Measurements from ENCODE around the gene MYH11.

Gene MYH11
- 0 reads per million in 2 donors for total RNA-seq

GRCh38 chr16:15856901-15857698, at the start of gene MYH11:
TSS of gene MYH11 (minus strand) at chr16:15857028. CDS start at chr16:15838252, 18,776 bp downstream.
- DNase-seq, result peak in 1 of 5 experiments; percentile 20

- no peak for DNase-seq
Observed at GRCh38 chr16:15906439-15906838, 49.6 kb upstream of the MYH11 start.

GRCh38 chr16:15903960-15904359, 47.1 kb upstream of the MYH11 start:
- DNase-seq, result no peak

- no peak for DNase-seq
Observed at GRCh38 chr16:15900901-15901500, 44.2 kb upstream of the MYH11 start.

- DNase-seq, result no peak
Observed at GRCh38 chr16:15900357-15900756, 43.5 kb upstream of the MYH11 start.

GRCh38 chr16:15899538-15900100, 42.8 kb upstream of the MYH11 start:
- peak in 2 of 5 experiments; percentile 7 to 83 for DNase-seq

GRCh38 chr16:15898654-15899053, 41.8 kb upstream of the MYH11 start:
- no peak for DNase-seq

- DNase-seq, result peak in 1 of 5 experiments; percentile 86
Observed at GRCh38 chr16:15897834-15898254, 41.0 kb upstream of the MYH11 start.

GRCh38 chr16:15897121-15897780, 40.4 kb upstream of the MYH11 start:
- no peak for DNase-seq

- DNase-seq, result peak in 1 of 5 experiments; percentile 75
Observed at GRCh38 chr16:15894571-15895374, 37.9 kb upstream of the MYH11 start.

GRCh38 chr16:15891508-15891907, 34.7 kb upstream of the MYH11 start:
- no peak for DNase-seq

GRCh38 chr16:15888072-15888976, 31.5 kb upstream of the MYH11 start, which contains the start of gene CEP20:
TSS of gene CEP20 (minus strand) at chr16:15888603. CDS start at chr16:15888585, 18 bp downstream.
- peak; percentile 98 to 100 (median 100) for DNase-seq

GRCh38 chr16:15887283-15887682, 30.5 kb upstream of the MYH11 start:
- DNase-seq, result no peak

GRCh38 chr16:15886078-15886477, 29.2 kb upstream of the MYH11 start:
- no peak for DNase-seq

GRCh38 chr16:15885560-15886001, 28.8 kb upstream of the MYH11 start:
- no peak for DNase-seq

GRCh38 chr16:15882563-15882962, 25.7 kb upstream of the MYH11 start:
- no peak for DNase-seq

GRCh38 chr16:15881794-15882379, 25.1 kb upstream of the MYH11 start:
- no peak for DNase-seq

- DNase-seq, result no peak
Observed at GRCh38 chr16:15880434-15881308, 23.8 kb upstream of the MYH11 start.

- peak in 1 of 5 experiments; percentile 30 for DNase-seq
Observed at GRCh38 chr16:15879255-15879811, 22.5 kb upstream of the MYH11 start.
